GM19043 (cell line): ENCODE measurements around the gene DSC1.
"Not testable (repeated sequence)": the region's sequence is repeated elsewhere in the genome, so short reads cannot be mapped to it uniquely, and the experiment has no call there.

ENCODE experiments used
- ATAC-seq: cut with Tn5 transposase; IDR thresholded peaks from one replicate; pipeline ENCODE4 v1.9.1; 2021; ENCODE audit warnings: low read depth; ENCODE audit not compliant: unreplicated experiment

The DSC1 gene

GRCh38 chr18:31176531-31176930 lies 13.9 kb upstream of the DSC1 start:
- ATAC-seq: no peak

GRCh38 chr18:31171144-31171839 lies 8.6 kb upstream of the DSC1 start:
- no peak for ATAC-seq

GRCh38 chr18:31170335-31170734 lies 7.7 kb upstream of the DSC1 start:
- ATAC-seq: no peak

GRCh38 chr18:31162419-31162793 lies 250 bp downstream of the DSC1 start:
- ATAC-seq: no peak

GRCh38 chr18:31161757-31162418 lies 768 bp downstream of the DSC1 start:
- ATAC-seq: no peak

- no peak for ATAC-seq
Measured at GRCh38 chr18:31156821-31157763, 5.6 kb downstream of the DSC1 start.

- no peak for ATAC-seq
Measured at GRCh38 chr18:31155498-31155897, 7.2 kb downstream of the DSC1 start.

GRCh38 chr18:31154181-31154580 lies 8.5 kb downstream of the DSC1 start:
- ATAC-seq: no peak

GRCh38 chr18:31149351-31149750 lies 13.3 kb downstream of the DSC1 start:
- no peak for ATAC-seq

GRCh38 chr18:31148600-31148999 lies 14.1 kb downstream of the DSC1 start:
- ATAC-seq: no peak

GRCh38 chr18:31146809-31147208 lies 15.8 kb downstream of the DSC1 start:
- no peak for ATAC-seq

- ATAC-seq: no peak
Measured at GRCh38 chr18:31143025-31143424, 19.6 kb downstream of the DSC1 start.

GRCh38 chr18:31138709-31139108 lies 23.9 kb downstream of the DSC1 start:
- no peak for ATAC-seq

- no peak for ATAC-seq
Measured at GRCh38 chr18:31134988-31135529, 27.6 kb downstream of the DSC1 start.

- no peak for ATAC-seq
Measured at GRCh38 chr18:31129398-31130115, 33.1 kb downstream of the DSC1 start.

GRCh38 chr18:31125878-31126277 lies 36.8 kb downstream of the DSC1 start:
- ATAC-seq: no peak

- not testable (repeated sequence) for ATAC-seq
Measured at GRCh38 chr18:31123125-31123524, 39.5 kb downstream of the DSC1 start.

GRCh38 chr18:31120594-31120993 lies 42.1 kb downstream of the DSC1 start:
- ATAC-seq: no peak

- no peak for ATAC-seq
Measured at GRCh38 chr18:31116853-31117595, 45.6 kb downstream of the DSC1 start.

GRCh38 chr18:31112804-31113203 lies 49.9 kb downstream of the DSC1 start:
- no peak for ATAC-seq
